SK-N-SH treated with all-trans-retinoic acid at 6 μM for 48 hours (cell line): Measurements from ENCODE around the gene HOXB1.

ENCODE experiments used
- ATAC-seq: fragments of 200-7000 bp; cut with Tn5 transposase; 3 replicates; pipeline ENCODE4 v1.9.1; 2020; ENCODE audit warnings: mild to moderate bottlenecking, moderate library complexity
- ARNTL ChIP-seq: fragments of 450-650 bp; formaldehyde crosslinking; IDR thresholded peaks from 2 replicates; pipeline ENCODE4 v1.5.0; 2020; ENCODE audit warnings: low read depth, mild to moderate bottlenecking, moderate library complexity, borderline replicate concordance
- BACH2 ChIP-seq: fragments of 250-450 bp; sonication (Bioruptor Pico); IDR thresholded peaks from 2 replicates; pipeline ENCODE4 v1.9.0; 2021; ENCODE audit warnings: mild to moderate bottlenecking, borderline replicate concordance
- CREB5 ChIP-seq: fragments of 250-450 bp; sonication (Bioruptor Pico); IDR thresholded peaks from 2 replicates; pipeline ENCODE4 v1.5.1; 2020; ENCODE audit warnings: low read depth, mild to moderate bottlenecking, moderate library complexity
- CSDC2 ChIP-seq: fragments of 250-450 bp; sonication (Bioruptor Pico); IDR thresholded peaks from 2 replicates; pipeline ENCODE4 v1.5.0; 2020; ENCODE audit warnings: mild to moderate bottlenecking, moderate library complexity
- CSRNP3 ChIP-seq: fragments of 250-450 bp; sonication (Bioruptor Pico); IDR thresholded peaks from 2 replicates; pipeline ENCODE4 v1.5.1; 2021; ENCODE audit warnings: mild to moderate bottlenecking, moderate library complexity
- GLIS3 ChIP-seq: fragments of 250-450 bp; sonication (Bioruptor Pico); IDR thresholded peaks from 2 replicates; pipeline ENCODE4 v1.5.0; 2020; ENCODE audit warnings: mild to moderate bottlenecking, moderate library complexity
- ISL1 ChIP-seq: fragments of 250-450 bp; sonication (Bioruptor Pico); IDR thresholded peaks from 2 replicates; pipeline ENCODE4 v2.1.2; 2022; ENCODE audit warnings: mild to moderate bottlenecking, moderate library complexity
- OSR1 ChIP-seq: fragments of 250-450 bp; sonication (Bioruptor Pico); IDR thresholded peaks from 2 replicates; pipeline ENCODE4 v1.8.0; 2022; ENCODE audit warnings: moderate library complexity, mild to moderate bottlenecking, inconsistent platforms
- PATZ1 ChIP-seq: fragments of 250-450 bp; sonication (Bioruptor Pico); IDR thresholded peaks from 2 replicates; pipeline ENCODE4 v1.8.0; 2020; ENCODE audit warnings: mild to moderate bottlenecking, moderate library complexity, borderline replicate concordance
- POU6F1 ChIP-seq: fragments of 250-450 bp; sonication (Bioruptor Pico); IDR thresholded peaks from 2 replicates; pipeline ENCODE4 v1.8.0; 2021; ENCODE audit warnings: low read depth, mild to moderate bottlenecking, moderate library complexity, borderline replicate concordance
- PPARA ChIP-seq: fragments of 250-450 bp; sonication (Bioruptor Pico); IDR thresholded peaks from 2 replicates; pipeline ENCODE4 v1.5.0; 2020; ENCODE audit warnings: mild to moderate bottlenecking, borderline replicate concordance
- RARB ChIP-seq: fragments of 250-450 bp; sonication (Bioruptor Pico); IDR thresholded peaks from 2 replicates; pipeline ENCODE4 v1.8.0; 2021; ENCODE audit warnings: mild to moderate bottlenecking, moderate library complexity
- TCF4 ChIP-seq: fragments of 250-450 bp; sonication (Bioruptor Pico); IDR thresholded peaks from 2 replicates; pipeline ENCODE4 v1.8.0; 2021; ENCODE audit warnings: mild to moderate bottlenecking, moderate library complexity, borderline replicate concordance
- TOX ChIP-seq: fragments of 250-450 bp; sonication (Bioruptor Pico); IDR thresholded peaks from 2 replicates; pipeline ENCODE4 v1.8.0; 2021; ENCODE audit warnings: mild to moderate bottlenecking, moderate library complexity, borderline replicate concordance
- TSHZ2 ChIP-seq: fragments of 250-450 bp; sonication (Bioruptor Pico); IDR thresholded peaks from 2 replicates; pipeline ENCODE4 v1.5.0; 2020; ENCODE audit warnings: mild to moderate bottlenecking, moderate library complexity
- ZC3H10 ChIP-seq: fragments of 250-450 bp; sonication (Bioruptor Pico); IDR thresholded peaks from 2 replicates; pipeline ENCODE4 v1.5.1; 2021; ENCODE audit warnings: mild to moderate bottlenecking, moderate library complexity
- ZFP3 ChIP-seq: fragments of 250-450 bp; sonication (Bioruptor Pico); IDR thresholded peaks from 2 replicates; pipeline ENCODE4 v1.5.0; 2020; ENCODE audit warnings: mild to moderate bottlenecking, moderate library complexity
- ZFP30 ChIP-seq: fragments of 450-650 bp; formaldehyde crosslinking; IDR thresholded peaks from 2 replicates; pipeline ENCODE4 v1.5.0; 2022; ENCODE audit warnings: mild to moderate bottlenecking, moderate library complexity
- ZNF565 ChIP-seq: fragments of 450-650 bp; formaldehyde crosslinking; conservative IDR thresholded peaks from 2 replicates; pipeline ENCODE4 v1.5.0; 2020; ENCODE audit warnings: low read depth, mild to moderate bottlenecking, moderate library complexity
- ZNF70 ChIP-seq: fragments of 450-650 bp; formaldehyde crosslinking; IDR thresholded peaks from 2 replicates; pipeline ENCODE4 v1.5.0; 2020; ENCODE audit warnings: mild to moderate bottlenecking, moderate library complexity
- ZNF8 ChIP-seq: fragments of 450-650 bp; formaldehyde crosslinking; IDR thresholded peaks from 2 replicates; pipeline ENCODE4 v1.5.0; 2020; ENCODE audit warnings: mild to moderate bottlenecking, moderate library complexity

The HOXB1 gene

GRCh38 chr17:48498164-48498850, 32.5 kb downstream of the HOXB1 start:
- ATAC-seq = no peak
- TF ChIP-seq PATZ1 = no peak
- no peak for TF ChIP-seq PPARA (CRISPR knock-in tag)
- TF ChIP-seq TSHZ2 (CRISPR knock-in tag) = no peak
- no peak for TF ChIP-seq ISL1 (CRISPR knock-in tag)
- TF ChIP-seq RARB = no peak
- no peak for TF ChIP-seq ZNF70 (CRISPR knock-in tag)
- no peak for TF ChIP-seq CSDC2
- no peak for TF ChIP-seq ZFP3 (CRISPR knock-in tag)
- no peak for TF ChIP-seq ZC3H10
- TF ChIP-seq TCF4 = no peak
- no peak for TF ChIP-seq TOX (CRISPR knock-in tag)
- no peak for TF ChIP-seq POU6F1 (CRISPR knock-in tag)
- no peak for TF ChIP-seq BACH2
- TF ChIP-seq GLIS3 = no peak
- no peak for TF ChIP-seq ZNF565 (CRISPR knock-in tag)
- TF ChIP-seq OSR1 (CRISPR knock-in tag) = no peak
- TF ChIP-seq ZNF8 = no peak
- no peak for TF ChIP-seq CSRNP3

GRCh38 chr17:48497103-48497502, 33.7 kb downstream of the HOXB1 start:
- no peak for TF ChIP-seq TSHZ2 (CRISPR knock-in tag)
- ATAC-seq = no peak

- no peak for ATAC-seq
- TF ChIP-seq CSRNP3 (no peak), ARNTL (CRISPR knock-in tag) (no peak), ZC3H10 (no peak), TCF4 (no peak), ZNF565 (CRISPR knock-in tag) (no peak), TOX (CRISPR knock-in tag) (no peak), CREB5 (no peak), ZFP30 (CRISPR knock-in tag) (no peak), CSDC2 (no peak), ISL1 (CRISPR knock-in tag) (no peak)
These were observed 36.5 kb downstream of the HOXB1 start for GRCh38 chr17:48494335-48494734.
